Thyroid gland (tissue), 4 donors: Measurements from ENCODE around the gene ZNF511.

Experiments used
- CTCF ChIP-seq, 6 experiments: fragments of 200-600 bp in 3 of 6; fragments of 450-650 bp in 3 of 6; sonication (generic) in 3 of 6; IDR thresholded peaks; one replicate each; pipeline ENCODE4 v1.5.1; 2016 to 2019; ENCODE audit warnings: antibody characterized with exemption in 6 of 6, mild to moderate bottlenecking in 2 of 6, inconsistent platforms in 1 of 6, moderate library complexity in 1 of 6
- POLR2A ChIP-seq, 2 donors: fragments of 450-650 bp; IDR thresholded peaks; one replicate each; pipeline ENCODE4 v1.6.1; 2017; ENCODE audit warnings: antibody characterized with exemption in 2 of 2, mild to moderate bottlenecking in 2 of 2, moderate library complexity in 1 of 2

- no peak for TF ChIP-seq CTCF (IDR thresholded peaks at IDR 0.05)
- TF ChIP-seq POLR2A (IDR thresholded peaks at IDR 0.05) = no peak
Measured at GRCh38 chr10:133336118-133336576, 27.4 kb downstream of the ZNF511 start.
